GM21381 (cell line): ENCODE measurements around the gene C1QL4.
"Not testable (repeated sequence)": the region's sequence is repeated elsewhere in the genome, so short reads cannot be mapped to it uniquely, and the experiment has no call there.

Experiments used
- ATAC-seq: cut with Tn5 transposase; IDR thresholded peaks from one replicate; pipeline ENCODE4 v1.9.1; 2021; ENCODE audit warnings: mild to moderate bottlenecking, moderate library complexity; ENCODE audit not compliant: unreplicated experiment

Gene C1QL4

GRCh38 chr12:49282740-49283375 lies 54.1 kb downstream of the C1QL4 start:
- not testable (repeated sequence) for ATAC-seq
